Endothelial cell (in vitro differentiated cells): ENCODE results near the gene LRRTM3. TPM values are rescaled to one million over a fixed set of nuclear protein-coding genes. Genes with fewer than 3 reads are reported as not detected.
A peak's percentile ranks its signal among the peaks of the same experiment; 100 is the strongest.

Experiments used
- DNase-seq: peaks from one replicate; pipeline ENCODE4 v3.0.0; 2021; ENCODE audit warnings: low spot score
- H3K27ac Mint-ChIP-seq: one replicate; pipeline ENCODE4 v1.8.0; 2021; ENCODE audit warnings: mixed read lengths, inconsistent platforms; ENCODE audit not compliant: unreplicated experiment
- H3K27me3 Mint-ChIP-seq: one replicate; pipeline ENCODE4 v1.8.0; 2021; ENCODE audit warnings: mild to moderate bottlenecking, moderate library complexity, mixed read lengths, inconsistent platforms; ENCODE audit not compliant: unreplicated experiment
- H3K36me3 Mint-ChIP-seq: one replicate; pipeline ENCODE4 v1.8.0; 2021; ENCODE audit warnings: mild to moderate bottlenecking, low read depth, mixed read lengths, inconsistent platforms; ENCODE audit not compliant: unreplicated experiment
- H3K4me1 Mint-ChIP-seq: one replicate; pipeline ENCODE4 v1.8.0; 2021; ENCODE audit warnings: mild to moderate bottlenecking, mixed read lengths, inconsistent platforms; ENCODE audit not compliant: unreplicated experiment
- H3K4me3 Mint-ChIP-seq: one replicate; pipeline ENCODE4 v1.8.0; 2021; ENCODE audit warnings: mild to moderate bottlenecking, mixed read lengths, inconsistent platforms; ENCODE audit not compliant: unreplicated experiment
- H3K9me3 Mint-ChIP-seq: one replicate; pipeline ENCODE4 v1.8.0; 2021; ENCODE audit warnings: mixed read lengths, inconsistent platforms; ENCODE audit not compliant: unreplicated experiment
- CTCF ChIP-seq: fragments of 200-600 bp; sonication (generic); IDR thresholded peaks from one replicate; pipeline ENCODE4 v1.5.0; 2021; ENCODE audit warnings: antibody characterized with exemption; ENCODE audit not compliant: unreplicated experiment
- total RNA-seq: library from RNA; stranded (reverse); fragmentation: NEBNext Ultra II Directional; extraction: Animal tissue kit (Norgen Biotek cat#: 25700); gene quantifications from one replicate; pipeline ENCODE4 v1.2.1, GENCODE V29; 2021; ENCODE audit not compliant: unreplicated experiment

LRRTM3 gene
- total RNA-seq, 1 donor from 2014 or later, result not detected

GRCh38 chr10:67088036-67088435 lies 162.2 kb downstream of the LRRTM3 start:
- Mint-ChIP-seq H3K27ac (no peak overlapping the region), H3K9me3 (no peaks in the 10 kb centered on the region), H3K4me1 (no peaks in the 10 kb centered on the region), H3K27me3 (no peaks in the 10 kb centered on the region), H3K4me3 (no peak overlapping the region), H3K36me3 (no peaks in the 10 kb centered on the region)
- no peak for TF ChIP-seq CTCF
- DNase-seq, result no peak

- Mint-ChIP-seq H3K4me1 (no peaks in the 10 kb centered on the region), H3K4me3 (no peak overlapping the region), H3K27ac (no peak overlapping the region), H3K36me3 (no peaks in the 10 kb centered on the region), H3K9me3 (no peaks in the 10 kb centered on the region), H3K27me3 (no peaks in the 10 kb centered on the region)
- no peak for TF ChIP-seq CTCF
- no peak for DNase-seq
Observed at GRCh38 chr10:67095531-67095930, 169.7 kb downstream of the LRRTM3 start.

GRCh38 chr10:67098461-67098860 lies 172.6 kb downstream of the LRRTM3 start:
- H3K4me3 Mint-ChIP-seq, result no peak overlapping the region
- H3K27me3 Mint-ChIP-seq, result no peaks in the 10 kb centered on the region
- no peaks in the 10 kb centered on the region for H3K9me3 Mint-ChIP-seq
- H3K36me3 Mint-ChIP-seq, result no peaks in the 10 kb centered on the region
- peak overlapping the region; percentile 80 for H3K27ac Mint-ChIP-seq
- no peak for DNase-seq
- no peaks in the 10 kb centered on the region for H3K4me1 Mint-ChIP-seq
- no peak for TF ChIP-seq CTCF

- no peaks in the 10 kb centered on the region for H3K9me3 Mint-ChIP-seq
- H3K36me3 Mint-ChIP-seq, result no peaks in the 10 kb centered on the region
- no peaks in the 10 kb centered on the region for H3K27me3 Mint-ChIP-seq
- H3K4me1 Mint-ChIP-seq, result no peaks in the 10 kb centered on the region
- TF ChIP-seq CTCF, result no peak
- H3K27ac Mint-ChIP-seq, result no peak overlapping the region
- no peak overlapping the region for H3K4me3 Mint-ChIP-seq
- DNase-seq, result no peak
Observed at GRCh38 chr10:67100951-67101350, 175.1 kb downstream of the LRRTM3 start.

- TF ChIP-seq CTCF, result no peak
- no peaks in the 10 kb centered on the region for H3K9me3 Mint-ChIP-seq
- H3K36me3 Mint-ChIP-seq, result no peaks in the 10 kb centered on the region
- H3K4me3 Mint-ChIP-seq, result no peak overlapping the region
- H3K4me1 Mint-ChIP-seq, result no peaks in the 10 kb centered on the region
- DNase-seq, result no peak
- H3K27ac Mint-ChIP-seq, result no peak overlapping the region
- H3K27me3 Mint-ChIP-seq, result no peaks in the 10 kb centered on the region
Observed at GRCh38 chr10:67107670-67108069, 181.8 kb downstream of the LRRTM3 start.
